ENCODE measurements around the gene PSMG3.

- TF ChIP-seq CTCF (conservative IDR thresholded peaks at IDR 0.05) (no peak), ZFX (IDR thresholded peaks at IDR 0.05) (no peak)
These were observed 9.2 kb downstream of the PSMG3 start for GRCh38 chr7:1560620-1561031.
